K562 (cell line): ENCODE measurements around the gene LUC7L3.

Source experiments
- ARNT ChIP-seq, 2 experiments: fragments of 450-650 bp; IDR thresholded peaks; 2 replicates each; pipeline ENCODE4 v1.6.1; 2016; ENCODE audit warnings: mild to moderate bottlenecking in 1 of 2
- JUND ChIP-seq, 2 experiments: IDR thresholded peaks; 2 replicates in 1 of 2; 3 replicates in 1 of 2; pipeline ENCODE4 v1.6.1; 2011; ENCODE audit warnings: borderline replicate concordance in 2 of 2, low read depth in 2 of 2, low read length in 2 of 2, improper control_type of control experiment in 1 of 2, missing biosample characterization in 1 of 2, missing genetic modification characterization in 1 of 2, missing genetic modification reagents in 1 of 2
- POLR2AphosphoS5 ChIP-seq: IDR thresholded peaks from 2 replicates; pipeline ENCODE4 v1.6.1; 2011; ENCODE audit warnings: mild to moderate bottlenecking, low read depth, low read length, moderate library complexity; ENCODE audit not compliant: control insufficient read depth, insufficient read depth
- RAD21 ChIP-seq, 2 experiments: fragments of 250-450 bp in 1 of 2; fragments of 450-650 bp in 1 of 2; sonication (Bioruptor Pico) in 1 of 2; formaldehyde crosslinking in 1 of 2; IDR thresholded peaks in 1 of 2; conservative IDR thresholded peaks in 1 of 2; 2 replicates each; pipeline versions ENCODE4 v1.4.0 to v1.8.0; 2020 to 2022; ENCODE audit warnings: mild to moderate bottlenecking in 2 of 2, moderate library complexity in 1 of 2
- REST ChIP-seq, 2 experiments: fragments of 450-650 bp; formaldehyde crosslinking in 1 of 2; IDR thresholded peaks; 2 replicates each; pipeline versions ENCODE4 v1.4.0 to v1.6.1; 2014 to 2020; ENCODE audit warnings: mild to moderate bottlenecking in 2 of 2, borderline replicate concordance in 1 of 2, low read depth in 1 of 2
- SAFB2 ChIP-seq: fragments of 200-400 bp; formaldehyde crosslinking; IDR thresholded peaks from 2 replicates; pipeline ENCODE4 v1.6.1; 2018; ENCODE audit warnings: borderline replicate concordance, low read length, low read depth, moderate library complexity; ENCODE audit not compliant: severe bottlenecking
- ZEB2 ChIP-seq: fragments of 450-650 bp; IDR thresholded peaks from 2 replicates; pipeline ENCODE4 v1.6.1; 2016
- ZFP36 ChIP-seq: fragments of 150-350 bp; IDR thresholded peaks from 2 replicates; pipeline ENCODE4 v1.6.1; 2018; ENCODE audit warnings: low read length, low read depth; ENCODE audit not compliant: partially characterized antibody
- ZNF384 ChIP-seq: IDR thresholded peaks from 2 replicates; pipeline ENCODE4 v1.6.1; 2012; ENCODE audit warnings: low read depth, low read length, improper control_type of control experiment
- ZNF583 ChIP-seq: fragments of 250-450 bp; sonication (Bioruptor Pico); IDR thresholded peaks from 2 replicates; pipeline ENCODE4 v1.4.0; 2020
- ZNF778 ChIP-seq: fragments of 450-650 bp; formaldehyde crosslinking; IDR thresholded peaks from 2 replicates; pipeline ENCODE4 v1.4.0; 2020; ENCODE audit warnings: mild to moderate bottlenecking, moderate library complexity
- TF ChIP-seq, protein P1 (sequence below), 3 experiments: IDR thresholded peaks in 2 of 3; conservative IDR thresholded peaks in 1 of 3; 2 replicates each; pipeline ENCODE4 v1.5.1; 2011 to 2012; ENCODE audit warnings: low read length in 3 of 3, mild to moderate bottlenecking in 3 of 3, control low read depth in 2 of 3, improper control_type of control experiment in 1 of 3, inconsistent platforms in 1 of 3, low read depth in 1 of 3, mixed read lengths in 1 of 3, moderate library complexity in 1 of 3; ENCODE audit not compliant: insufficient read depth in 2 of 3
- TF ChIP-seq, protein P2 (sequence below): fragments of 450-650 bp; formaldehyde crosslinking; IDR thresholded peaks from 2 replicates; pipeline ENCODE4 v1.4.0; 2022; ENCODE audit warnings: missing genetic modification characterization

DNA sequence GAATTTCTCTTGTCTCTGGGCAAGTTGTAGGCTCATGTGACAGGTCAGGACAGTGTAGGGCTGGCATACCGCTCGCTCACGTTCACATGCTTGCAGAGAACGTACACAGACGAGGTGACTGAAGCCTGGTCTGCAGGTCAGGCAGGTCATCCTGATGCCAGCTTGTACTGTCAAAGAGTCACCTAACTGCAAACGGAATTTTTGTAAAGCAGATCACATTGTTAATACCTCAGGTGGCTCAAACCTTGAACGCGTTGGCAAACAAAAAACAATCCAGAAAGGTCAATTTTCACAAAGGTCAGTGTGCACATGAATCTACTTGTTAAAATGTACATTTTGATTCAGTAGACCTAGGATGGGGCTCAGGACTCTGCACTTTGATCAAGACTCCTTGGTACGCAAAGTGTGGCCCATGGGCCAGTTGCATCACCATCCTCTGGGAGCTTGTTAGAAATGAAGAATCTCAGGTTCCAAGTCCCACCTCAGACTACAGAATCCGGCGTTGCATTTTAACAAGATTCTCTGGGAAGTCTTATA is 40.3 kb upstream of the LUC7L3 start:
- TF ChIP-seq JUND (IDR thresholded peaks at IDR 0.05; ENCODE audit: borderline replicate concordance, low read depth, low read length) (no peak), JUND (tag; IDR thresholded peaks at IDR 0.05; ENCODE audit: borderline replicate concordance, low read depth, low read length) (no peak), ARNT (IDR thresholded peaks at IDR 0.05) (no peak), ZNF778 (CRISPR knock-in tag) (no peak), ZNF384 (no peak), POLR2AphosphoS5 (no peak), ZNF583 (CRISPR knock-in tag) (no peak), REST (IDR thresholded peaks at IDR 0.05; ENCODE audit: borderline replicate concordance) (no peak), REST (CRISPR knock-in tag; IDR thresholded peaks at IDR 0.05; ENCODE audit: low read depth) (no peak), ZFP36 (no peak), SAFB2 (no peak), ZEB2 (no peak), RAD21 (CRISPR knock-in tag; conservative IDR thresholded peaks at IDR 0.05 in 1 of 2, IDR thresholded peaks at IDR 0.05 in 1 of 2) (no peak)
- TF ChIP-seq, protein P1, sequence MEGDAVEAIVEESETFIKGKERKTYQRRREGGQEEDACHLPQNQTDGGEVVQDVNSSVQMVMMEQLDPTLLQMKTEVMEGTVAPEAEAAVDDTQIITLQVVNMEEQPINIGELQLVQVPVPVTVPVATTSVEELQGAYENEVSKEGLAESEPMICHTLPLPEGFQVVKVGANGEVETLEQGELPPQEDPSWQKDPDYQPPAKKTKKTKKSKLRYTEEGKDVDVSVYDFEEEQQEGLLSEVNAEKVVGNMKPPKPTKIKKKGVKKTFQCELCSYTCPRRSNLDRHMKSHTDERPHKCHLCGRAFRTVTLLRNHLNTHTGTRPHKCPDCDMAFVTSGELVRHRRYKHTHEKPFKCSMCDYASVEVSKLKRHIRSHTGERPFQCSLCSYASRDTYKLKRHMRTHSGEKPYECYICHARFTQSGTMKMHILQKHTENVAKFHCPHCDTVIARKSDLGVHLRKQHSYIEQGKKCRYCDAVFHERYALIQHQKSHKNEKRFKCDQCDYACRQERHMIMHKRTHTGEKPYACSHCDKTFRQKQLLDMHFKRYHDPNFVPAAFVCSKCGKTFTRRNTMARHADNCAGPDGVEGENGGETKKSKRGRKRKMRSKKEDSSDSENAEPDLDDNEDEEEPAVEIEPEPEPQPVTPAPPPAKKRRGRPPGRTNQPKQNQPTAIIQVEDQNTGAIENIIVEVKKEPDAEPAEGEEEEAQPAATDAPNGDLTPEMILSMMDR (IDR thresholded peaks at IDR 0.05 in 2 of 3, conservative IDR thresholded peaks at IDR 0.05 in 1 of 3; ENCODE audit: insufficient read depth in 2 of 3, low read depth in 1 of 3, low read length in 3 of 3) = no peak
- TF ChIP-seq, protein P2, sequence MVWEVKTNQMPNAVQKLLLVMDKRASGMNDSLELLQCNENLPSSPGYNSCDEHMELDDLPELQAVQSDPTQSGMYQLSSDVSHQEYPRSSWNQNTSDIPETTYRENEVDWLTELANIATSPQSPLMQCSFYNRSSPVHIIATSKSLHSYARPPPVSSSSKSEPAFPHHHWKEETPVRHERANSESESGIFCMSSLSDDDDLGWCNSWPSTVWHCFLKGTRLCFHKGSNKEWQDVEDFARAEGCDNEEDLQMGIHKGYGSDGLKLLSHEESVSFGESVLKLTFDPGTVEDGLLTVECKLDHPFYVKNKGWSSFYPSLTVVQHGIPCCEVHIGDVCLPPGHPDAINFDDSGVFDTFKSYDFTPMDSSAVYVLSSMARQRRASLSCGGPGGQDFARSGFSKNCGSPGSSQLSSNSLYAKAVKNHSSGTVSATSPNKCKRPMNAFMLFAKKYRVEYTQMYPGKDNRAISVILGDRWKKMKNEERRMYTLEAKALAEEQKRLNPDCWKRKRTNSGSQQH = no peak
